EL (cell line): ENCODE data around the gene FMN1.
A peak's percentile ranks its signal among the peaks of the same experiment; 100 is the strongest.

ENCODE experiments used
- DNase-seq: peaks from one replicate; pipeline ENCODE4 v3.0.0-alpha.2; 2016

FMN1 gene

GRCh38 chr15:32844118-32844711, 350.3 kb downstream of the FMN1 start:
- peak; percentile 54 for DNase-seq

GRCh38 chr15:32843219-32843815, 351.2 kb downstream of the FMN1 start:
- DNase-seq, result no peak

- DNase-seq, result no peak
Observed at GRCh38 chr15:32842081-32842480, 352.4 kb downstream of the FMN1 start.

GRCh38 chr15:32840507-32841245, 353.8 kb downstream of the FMN1 start:
- DNase-seq, result no peak

- peak; percentile 94 for DNase-seq
Observed at GRCh38 chr15:32838820-32839219, 355.7 kb downstream of the FMN1 start.

GRCh38 chr15:32838338-32838737, 356.2 kb downstream of the FMN1 start:
- DNase-seq, result no peak

GRCh38 chr15:32837935-32838334, 356.6 kb downstream of the FMN1 start:
- no peak for DNase-seq

GRCh38 chr15:32834156-32834555, 360.4 kb downstream of the FMN1 start:
- DNase-seq, result no peak

GRCh38 chr15:32833379-32833821, 361.1 kb downstream of the FMN1 start:
- DNase-seq, result peak; percentile 70

GRCh38 chr15:32831485-32831884, 363.0 kb downstream of the FMN1 start:
- DNase-seq, result no peak

GRCh38 chr15:32830241-32830640, 364.3 kb downstream of the FMN1 start:
- no peak for DNase-seq

GRCh38 chr15:32829436-32829835, 365.1 kb downstream of the FMN1 start:
- peak; percentile 19 for DNase-seq

- DNase-seq, result peak; percentile 94
Observed at GRCh38 chr15:32828507-32829186, 365.9 kb downstream of the FMN1 start.

- DNase-seq, result no peak
Observed at GRCh38 chr15:32826685-32827084, 367.8 kb downstream of the FMN1 start.

GRCh38 chr15:32825219-32825618, 369.3 kb downstream of the FMN1 start:
- DNase-seq, result peak; percentile 18

- DNase-seq, result peak; percentile 95
Observed at GRCh38 chr15:32824777-32825176, 369.7 kb downstream of the FMN1 start.

- no peak for DNase-seq
Observed at GRCh38 chr15:32823750-32824149, 370.8 kb downstream of the FMN1 start.

- DNase-seq, result no peak
Observed at GRCh38 chr15:32822739-32823138, 371.8 kb downstream of the FMN1 start.

- peak; percentile 39 for DNase-seq
Observed at GRCh38 chr15:32819448-32819847, 375.1 kb downstream of the FMN1 start.

GRCh38 chr15:32818758-32819447, 375.6 kb downstream of the FMN1 start:
- peak; percentile 60 for DNase-seq

GRCh38 chr15:32817577-32817976, 376.9 kb downstream of the FMN1 start:
- DNase-seq, result no peak

- no peak for DNase-seq
Observed at GRCh38 chr15:32807331-32807730, 387.2 kb downstream of the FMN1 start.

- DNase-seq, result peak; percentile 26
Observed at GRCh38 chr15:32803631-32804030, 390.9 kb downstream of the FMN1 start.
